SH-SY5Y (cell line): ENCODE results near the gene RAB34.

Source experiments
- GATA2 ChIP-seq: IDR thresholded peaks from 2 replicates; pipeline ENCODE4 v1.6.1; 2011; ENCODE audit warnings: mild to moderate bottlenecking, low read depth, low read length
- GATA3 ChIP-seq: IDR thresholded peaks from 2 replicates; pipeline ENCODE4 v1.6.1; 2011; ENCODE audit warnings: low read depth, mild to moderate bottlenecking, low read length, moderate library complexity

DNA sequence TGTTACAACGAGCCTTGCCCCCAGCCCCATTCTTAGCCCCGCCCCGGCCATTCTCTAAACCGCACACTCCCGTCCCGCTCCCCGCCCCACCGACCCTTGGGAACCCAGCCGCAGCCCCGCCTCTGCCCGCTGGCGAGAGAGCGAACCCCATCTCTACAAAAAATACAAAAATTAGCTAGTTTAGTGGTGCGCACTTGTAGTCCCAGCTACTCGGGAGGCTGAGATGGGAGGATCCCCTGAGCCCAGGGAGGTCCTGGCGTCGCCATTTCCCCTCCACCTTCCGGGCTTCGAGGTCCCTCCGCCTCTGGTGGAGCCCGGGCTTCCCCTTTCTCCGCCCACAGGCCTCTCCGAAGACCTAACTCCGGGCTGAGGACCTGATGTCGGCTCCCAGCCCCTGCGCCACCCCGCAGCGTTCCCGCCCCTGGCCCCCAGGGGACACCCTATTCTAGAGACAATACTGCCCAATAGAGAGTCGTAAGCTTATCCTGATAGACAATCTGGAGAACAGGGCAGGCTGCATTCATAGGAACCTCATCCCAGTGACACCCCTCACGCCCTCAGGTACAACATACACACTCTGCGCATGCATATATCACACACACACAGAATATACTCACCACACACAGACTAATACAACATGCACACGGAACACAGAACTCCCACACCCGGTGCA lies 5.5 kb downstream of the RAB34 start:
- TF ChIP-seq GATA2 (no peak), GATA3 (no peak)
